NCI-H345 (cell line): ENCODE measurements around the gene MADD.

Source experiments
- DNase-seq: peaks from one replicate; lab custom pipeline; 2025; lab: John Stamatoyannopoulos, UW

Gene MADD

DNA sequence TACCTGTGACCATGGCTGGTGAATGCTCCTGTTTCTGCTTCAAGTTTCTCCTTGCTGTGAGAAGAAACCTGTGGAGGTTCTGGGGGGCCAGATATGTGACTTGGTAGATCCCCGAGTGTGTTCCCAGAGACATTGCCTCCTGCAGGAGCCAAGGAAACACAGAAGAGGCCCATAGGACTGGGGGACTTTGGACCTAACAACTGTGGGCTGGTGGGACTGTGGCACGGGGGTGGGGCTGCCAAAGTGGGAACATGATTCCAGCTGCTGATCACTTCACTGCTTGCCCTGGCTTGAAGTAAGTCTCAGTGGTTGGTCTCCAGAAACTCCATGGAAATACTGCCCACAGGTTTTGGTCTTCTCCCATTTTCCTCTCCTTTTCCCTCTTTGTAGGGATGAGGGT lies 16.3 kb upstream of the MADD start:
- DNase-seq: no peak

- no peak for DNase-seq
These were observed 15.5 kb upstream of the MADD start for GRCh38 chr11:47254386-47254785.

DNA sequence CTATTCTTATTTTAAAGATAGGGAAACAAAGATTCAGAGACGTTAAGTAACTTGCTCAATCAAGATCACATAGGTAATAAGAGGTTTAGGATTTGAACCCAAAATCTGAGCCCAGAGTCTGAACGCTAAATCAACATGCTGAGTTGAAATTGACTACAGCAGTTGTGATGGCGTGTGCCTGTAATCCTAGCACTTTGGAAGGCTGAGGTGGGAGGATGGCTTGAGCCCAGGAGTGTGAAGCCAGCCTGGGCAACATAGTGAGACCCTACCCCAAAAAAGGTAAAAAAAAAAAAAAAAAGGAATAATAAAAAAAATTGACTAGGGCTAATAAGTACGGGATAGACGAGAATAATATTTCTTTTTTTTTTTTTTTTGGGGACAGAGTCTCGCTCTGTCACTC lies 13.6 kb upstream of the MADD start:
- no peak for DNase-seq

DNA sequence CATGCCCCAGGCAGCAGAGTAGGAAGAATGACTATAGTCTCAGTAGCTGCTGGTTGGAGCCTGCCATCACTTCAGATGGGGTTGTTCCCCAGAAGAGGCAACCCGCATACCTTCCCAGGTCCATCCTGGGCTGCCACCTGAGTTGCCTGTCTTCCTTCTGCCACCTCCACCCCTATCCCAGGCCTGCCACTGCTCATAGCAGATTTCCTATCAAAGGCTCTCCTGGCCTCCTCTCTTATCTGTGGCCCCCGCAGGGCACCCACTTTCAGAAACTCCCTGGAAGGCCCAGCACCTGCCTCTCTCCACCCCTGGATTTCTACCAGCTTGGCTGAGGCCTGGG lies 12.8 kb upstream of the MADD start:
- DNase-seq: no peak

DNA sequence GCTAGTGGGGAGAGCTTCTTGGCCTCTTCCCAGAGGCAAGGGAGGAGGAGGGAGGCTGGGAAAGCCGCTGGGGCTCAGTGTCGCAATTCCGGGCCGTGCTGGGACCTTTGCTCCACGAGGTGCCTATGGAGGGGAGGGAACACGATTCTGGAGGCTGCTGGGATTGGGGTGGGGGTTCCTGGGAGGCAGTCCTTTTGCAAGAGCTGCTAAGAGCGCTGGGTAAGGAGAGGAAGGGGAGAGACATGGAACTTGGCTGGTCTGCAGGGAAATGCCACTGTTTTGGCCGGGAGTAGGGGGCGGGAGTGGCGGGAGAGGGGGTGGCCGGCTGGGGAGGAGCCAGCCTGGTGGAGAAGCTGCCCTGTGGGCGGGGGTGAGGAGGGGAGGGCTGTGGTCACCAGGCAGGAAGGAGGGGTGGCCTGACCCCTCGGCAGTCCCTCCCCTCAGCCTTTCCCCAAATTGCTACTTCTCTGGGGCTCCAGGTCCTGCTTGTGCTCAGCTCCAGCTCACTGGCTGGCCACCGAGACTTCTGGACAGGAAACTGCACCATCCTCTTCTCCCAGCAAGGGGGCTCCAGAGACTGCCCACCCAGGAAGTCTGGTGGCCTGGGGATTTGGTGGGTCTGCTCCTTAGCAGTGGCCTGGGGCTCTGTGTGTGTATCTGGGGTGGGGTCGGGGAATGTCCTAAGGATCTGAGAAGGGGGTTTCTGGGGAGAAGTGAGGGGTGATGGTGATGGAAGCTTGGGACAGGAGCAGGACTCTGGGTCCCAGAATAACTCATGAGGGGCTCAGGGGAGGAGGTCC lies 12.2 kb upstream of the MADD start, which contains the start of gene NR1H3:
TSS of gene NR1H3 (plus strand) at position 480 of the 800 bp plus-strand sequence. CDS start 1,221 bp downstream, outside the sequence.
- no peak for DNase-seq

- no peak for DNase-seq
These were observed 11.5 kb upstream of the MADD start for GRCh38 chr11:47258317-47258902.

GRCh38 chr11:47259232-47259977 lies 10.5 kb upstream of the MADD start:
- DNase-seq: no peak

DNA sequence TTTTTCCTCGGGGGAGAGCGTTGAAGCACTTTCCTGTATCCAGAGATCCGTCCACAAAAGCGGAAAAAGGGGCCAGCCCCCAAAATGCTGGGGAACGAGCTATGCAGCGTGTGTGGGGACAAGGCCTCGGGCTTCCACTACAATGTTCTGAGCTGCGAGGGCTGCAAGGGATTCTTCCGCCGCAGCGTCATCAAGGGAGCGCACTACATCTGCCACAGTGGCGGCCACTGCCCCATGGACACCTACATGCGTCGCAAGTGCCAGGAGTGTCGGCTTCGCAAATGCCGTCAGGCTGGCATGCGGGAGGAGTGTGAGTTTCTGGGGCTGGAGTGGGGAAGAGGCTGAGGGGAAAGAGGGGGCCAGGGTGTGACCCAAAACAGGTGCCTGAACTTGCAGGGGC lies 9.6 kb upstream of the MADD start:
- DNase-seq: no peak

DNA sequence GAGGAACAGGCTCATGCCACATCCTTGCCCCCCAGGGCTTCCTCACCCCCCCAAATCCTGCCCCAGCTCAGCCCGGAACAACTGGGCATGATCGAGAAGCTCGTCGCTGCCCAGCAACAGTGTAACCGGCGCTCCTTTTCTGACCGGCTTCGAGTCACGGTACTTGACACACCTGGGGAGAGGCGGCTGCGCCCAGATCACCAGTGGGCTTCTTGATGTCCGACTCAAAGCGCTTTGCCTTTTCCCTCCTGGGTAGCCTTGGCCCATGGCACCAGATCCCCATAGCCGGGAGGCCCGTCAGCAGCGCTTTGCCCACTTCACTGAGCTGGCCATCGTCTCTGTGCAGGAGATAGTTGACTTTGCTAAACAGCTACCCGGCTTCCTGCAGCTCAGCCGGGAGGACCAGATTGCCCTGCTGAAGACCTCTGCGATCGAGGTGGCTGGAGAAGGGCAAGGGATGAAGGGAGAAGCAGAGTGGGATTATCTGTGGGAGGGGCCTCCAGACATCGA lies 8.6 kb upstream of the MADD start:
- no peak for DNase-seq

DNA sequence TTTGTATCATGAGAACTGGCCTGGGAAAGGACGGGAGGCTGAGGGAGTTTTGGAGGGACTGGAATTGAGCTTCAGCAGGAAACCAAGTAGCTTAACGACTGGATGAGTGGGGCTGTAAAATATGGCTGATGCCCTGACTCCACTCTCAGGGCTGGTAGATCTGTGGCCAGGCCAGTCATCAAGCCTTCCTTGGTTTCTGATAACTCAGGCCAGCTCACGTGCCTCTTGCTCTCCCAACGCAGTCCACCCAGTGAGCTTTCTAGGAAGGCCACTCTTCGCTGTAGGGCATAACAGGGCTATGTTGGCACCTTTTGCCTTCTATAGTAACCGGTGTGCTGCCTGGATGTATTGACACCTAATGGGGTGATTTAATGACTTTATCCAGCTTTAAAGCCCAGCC lies 5.8 kb upstream of the MADD start:
- DNase-seq: no peak

- no peak for DNase-seq
These were observed 5.4 kb upstream of the MADD start for GRCh38 chr11:47264521-47264920.

- no peak for DNase-seq
These were observed 2.1 kb upstream of the MADD start for GRCh38 chr11:47267876-47268275.

DNA sequence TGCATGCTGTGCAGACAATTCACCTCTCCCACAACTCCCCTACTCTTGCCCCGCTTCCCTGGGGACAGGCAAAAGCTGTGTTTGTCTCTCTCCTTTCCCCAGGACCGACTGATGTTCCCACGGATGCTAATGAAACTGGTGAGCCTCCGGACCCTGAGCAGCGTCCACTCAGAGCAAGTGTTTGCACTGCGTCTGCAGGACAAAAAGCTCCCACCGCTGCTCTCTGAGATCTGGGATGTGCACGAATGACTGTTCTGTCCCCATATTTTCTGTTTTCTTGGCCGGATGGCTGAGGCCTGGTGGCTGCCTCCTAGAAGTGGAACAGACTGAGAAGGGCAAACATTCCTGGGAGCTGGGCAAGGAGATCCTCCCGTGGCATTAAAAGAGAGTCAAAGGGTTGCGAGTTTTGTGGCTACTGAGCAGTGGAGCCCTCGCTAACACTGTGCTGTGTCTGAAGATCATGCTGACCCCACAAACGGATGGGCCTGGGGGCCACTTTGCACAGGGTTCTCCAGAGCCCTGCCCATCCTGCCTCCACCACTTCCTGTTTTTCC lies 1.4 kb upstream of the MADD start:
- DNase-seq: no peak

- peak; percentile 92 for DNase-seq
These were observed 718 bp upstream of the MADD start for GRCh38 chr11:47269002-47269828.

DNA sequence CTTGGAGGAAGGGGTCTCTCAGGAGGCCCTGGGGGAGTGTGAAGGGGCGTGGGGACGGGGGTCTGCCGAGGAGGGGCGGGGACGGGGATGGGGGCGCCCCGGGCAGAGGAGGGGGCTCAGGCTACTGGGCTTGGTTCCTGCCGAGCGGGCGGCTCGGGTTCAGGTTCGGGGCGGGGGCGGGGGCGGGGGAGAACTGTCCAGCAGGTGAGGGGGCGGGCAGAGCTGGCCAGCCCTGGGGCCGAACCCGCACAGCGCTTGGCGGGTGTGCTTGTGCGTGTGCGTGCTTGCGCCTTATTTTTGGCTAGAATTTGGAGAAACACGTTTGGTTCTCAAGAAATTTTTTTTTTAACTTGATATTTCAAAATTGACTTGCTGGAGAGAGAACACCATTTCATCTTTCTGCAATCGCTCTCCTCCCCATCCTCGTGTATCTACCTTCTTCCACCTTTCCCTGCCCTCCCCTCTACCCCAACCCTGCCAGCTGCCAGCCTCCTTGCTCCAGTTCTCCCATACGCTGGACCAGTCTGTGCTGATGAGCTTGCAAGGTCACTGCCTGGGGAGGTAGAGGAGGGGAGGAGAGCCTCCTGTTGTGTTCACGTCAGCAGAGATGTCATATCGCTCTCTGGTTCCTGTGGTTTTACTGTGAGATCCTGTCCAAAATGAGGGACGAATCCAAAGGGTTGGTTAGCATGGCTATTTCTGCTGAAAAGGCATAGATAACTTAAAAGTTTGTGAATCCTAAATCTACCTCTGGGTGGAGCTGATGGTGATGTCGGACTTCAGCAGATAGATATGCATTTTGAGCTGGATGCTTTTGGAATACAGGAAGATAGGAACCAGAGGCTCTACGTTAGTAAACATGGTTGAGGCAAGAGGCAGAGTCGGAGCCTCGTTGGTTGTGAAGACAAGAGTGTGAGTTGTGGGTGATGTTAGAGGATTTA lies 668 bp downstream of the MADD start:
- peak; percentile 40 for DNase-seq

DNA sequence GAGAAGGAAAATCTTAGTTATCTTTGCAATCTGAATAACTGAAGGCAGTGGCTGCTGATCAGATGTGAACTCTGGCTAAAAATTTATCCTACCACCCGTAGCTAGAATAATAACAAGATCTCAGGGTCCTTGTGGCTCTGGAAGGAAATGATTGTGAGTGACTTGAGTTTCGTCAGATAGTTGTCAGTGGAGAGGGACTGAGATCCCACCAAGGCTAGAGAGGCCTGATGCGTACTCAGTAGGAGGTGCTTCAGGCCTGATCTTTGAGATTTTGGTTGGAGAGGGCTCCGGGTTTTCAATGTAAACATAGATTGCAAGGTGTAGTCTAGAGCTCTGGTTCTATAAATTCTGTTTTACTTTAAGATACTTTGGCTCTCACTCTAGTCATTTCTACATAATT lies 1.4 kb downstream of the MADD start:
- no peak for DNase-seq

- peak; percentile 60 for DNase-seq
These were observed 2.2 kb downstream of the MADD start for GRCh38 chr11:47271961-47272661.

- no peak for DNase-seq
These were observed 2.8 kb downstream of the MADD start for GRCh38 chr11:47272706-47273105.

DNA sequence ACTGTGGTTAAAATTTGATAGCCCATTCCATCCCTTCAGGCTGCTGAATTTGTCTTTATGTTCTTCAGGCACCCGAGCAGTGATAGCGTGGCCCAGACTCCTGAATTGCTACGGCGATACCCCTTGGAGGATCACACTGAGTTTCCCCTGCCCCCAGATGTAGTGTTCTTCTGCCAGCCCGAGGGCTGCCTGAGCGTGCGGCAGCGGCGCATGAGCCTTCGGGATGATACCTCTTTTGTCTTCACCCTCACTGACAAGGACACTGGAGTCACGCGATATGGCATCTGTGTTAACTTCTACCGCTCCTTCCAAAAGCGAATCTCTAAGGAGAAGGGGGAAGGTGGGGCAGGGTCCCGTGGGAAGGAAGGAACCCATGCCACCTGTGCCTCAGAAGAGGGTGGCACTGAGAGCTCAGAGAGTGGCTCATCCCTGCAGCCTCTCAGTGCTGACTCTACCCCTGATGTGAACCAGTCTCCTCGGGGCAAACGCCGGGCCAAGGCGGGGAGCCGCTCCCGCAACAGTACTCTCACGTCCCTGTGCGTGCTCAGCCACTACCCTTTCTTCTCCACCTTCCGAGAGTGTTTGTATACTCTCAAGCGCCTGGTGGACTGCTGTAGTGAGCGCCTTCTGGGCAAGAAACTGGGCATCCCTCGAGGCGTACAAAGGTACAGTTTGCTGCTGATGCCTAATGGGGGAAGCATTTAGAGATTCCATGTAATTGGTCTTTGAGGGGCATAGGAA lies 4.7 kb downstream of the MADD start:
- DNase-seq: no peak
